ENCODE measurements around the gene TAS2R40.

Gene TAS2R40

DNA sequence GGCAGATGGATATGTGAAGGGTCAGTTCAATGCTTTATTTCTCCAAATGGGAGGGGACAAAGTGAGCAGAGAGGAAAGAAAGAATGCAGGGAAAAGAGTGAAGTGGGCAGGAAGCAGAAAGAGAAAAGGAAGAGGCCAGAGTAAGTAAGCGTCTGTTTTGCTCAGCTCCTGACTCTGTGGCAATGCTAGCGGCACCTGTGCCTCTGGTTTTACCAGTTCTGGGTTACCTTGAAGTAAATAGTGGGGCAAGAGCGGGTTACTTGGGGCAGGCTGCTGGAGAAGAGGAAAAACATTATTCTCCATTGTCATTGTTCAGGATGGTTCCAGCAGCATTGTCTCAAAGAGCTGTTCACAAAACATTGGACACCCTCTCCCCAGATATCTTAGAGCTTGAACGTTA lies 1.9 kb downstream of the TAS2R40 start:
- Histone ChIP-seq H3K27ac (replicated peaks) (no peak overlapping the region; the same call in 1 of the 2 replicates), H3K27me3 (ENCODE audit: insufficient read depth, poor library complexity, severe bottlenecking) (no peaks in the 10 kb centered on the region), H3K4me3 (replicated peaks; ENCODE audit: insufficient read depth, low read length) (no peak overlapping the region)
- TF ChIP-seq CTCF (IDR thresholded peaks at IDR 0.05; ENCODE audit: insufficient read depth, low read length) (no peak), GABPA (IDR thresholded peaks at IDR 0.05; ENCODE audit: low read depth) (no peak), SPI1 (IDR thresholded peaks at IDR 0.05; ENCODE audit: borderline replicate concordance, low read depth) (no peak), POLR2AphosphoS5 (IDR thresholded peaks at IDR 0.05; ENCODE audit: low read depth) (no peak)
- TF ChIP-seq, protein P1, sequence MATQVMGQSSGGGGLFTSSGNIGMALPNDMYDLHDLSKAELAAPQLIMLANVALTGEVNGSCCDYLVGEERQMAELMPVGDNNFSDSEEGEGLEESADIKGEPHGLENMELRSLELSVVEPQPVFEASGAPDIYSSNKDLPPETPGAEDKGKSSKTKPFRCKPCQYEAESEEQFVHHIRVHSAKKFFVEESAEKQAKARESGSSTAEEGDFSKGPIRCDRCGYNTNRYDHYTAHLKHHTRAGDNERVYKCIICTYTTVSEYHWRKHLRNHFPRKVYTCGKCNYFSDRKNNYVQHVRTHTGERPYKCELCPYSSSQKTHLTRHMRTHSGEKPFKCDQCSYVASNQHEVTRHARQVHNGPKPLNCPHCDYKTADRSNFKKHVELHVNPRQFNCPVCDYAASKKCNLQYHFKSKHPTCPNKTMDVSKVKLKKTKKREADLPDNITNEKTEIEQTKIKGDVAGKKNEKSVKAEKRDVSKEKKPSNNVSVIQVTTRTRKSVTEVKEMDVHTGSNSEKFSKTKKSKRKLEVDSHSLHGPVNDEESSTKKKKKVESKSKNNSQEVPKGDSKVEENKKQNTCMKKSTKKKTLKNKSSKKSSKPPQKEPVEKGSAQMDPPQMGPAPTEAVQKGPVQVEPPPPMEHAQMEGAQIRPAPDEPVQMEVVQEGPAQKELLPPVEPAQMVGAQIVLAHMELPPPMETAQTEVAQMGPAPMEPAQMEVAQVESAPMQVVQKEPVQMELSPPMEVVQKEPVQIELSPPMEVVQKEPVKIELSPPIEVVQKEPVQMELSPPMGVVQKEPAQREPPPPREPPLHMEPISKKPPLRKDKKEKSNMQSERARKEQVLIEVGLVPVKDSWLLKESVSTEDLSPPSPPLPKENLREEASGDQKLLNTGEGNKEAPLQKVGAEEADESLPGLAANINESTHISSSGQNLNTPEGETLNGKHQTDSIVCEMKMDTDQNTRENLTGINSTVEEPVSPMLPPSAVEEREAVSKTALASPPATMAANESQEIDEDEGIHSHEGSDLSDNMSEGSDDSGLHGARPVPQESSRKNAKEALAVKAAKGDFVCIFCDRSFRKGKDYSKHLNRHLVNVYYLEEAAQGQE (IDR thresholded peaks at IDR 0.05; ENCODE audit: insufficient replicate concordance, low read depth): no peak
- DNase-seq (ENCODE audit: low read depth in 1 of 2, low spot score in 1 of 2): no peak

DNA sequence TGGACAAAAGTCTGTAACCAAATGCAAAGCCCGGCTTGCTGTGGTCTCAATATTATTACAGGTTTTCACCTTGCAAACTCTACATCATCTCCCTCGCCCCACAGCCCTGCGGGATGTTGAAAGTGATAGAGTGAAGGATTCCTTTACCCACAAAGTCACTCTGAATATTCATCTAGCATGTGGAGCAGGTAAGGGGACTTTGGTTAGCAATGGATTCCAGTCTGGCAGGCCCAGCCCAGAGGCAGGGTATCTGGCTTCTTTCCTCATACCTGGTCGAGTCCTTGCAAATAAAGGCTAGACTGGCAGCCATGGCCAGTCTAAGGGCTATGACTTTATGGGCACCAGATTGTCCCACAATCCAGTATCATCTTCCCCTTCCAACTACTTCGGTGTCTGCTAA lies 3.2 kb downstream of the TAS2R40 start:
- Histone ChIP-seq H3K27me3 (ENCODE audit: insufficient read depth, poor library complexity, severe bottlenecking) (no peaks in the 10 kb centered on the region), H3K4me3 (replicated peaks; ENCODE audit: insufficient read depth, low read length) (no peak overlapping the region), H3K27ac (replicated peaks) (no peak overlapping the region)
- TF ChIP-seq POLR2AphosphoS5 (IDR thresholded peaks at IDR 0.05; ENCODE audit: low read depth): no peak
- TF ChIP-seq GABPA (IDR thresholded peaks at IDR 0.05; ENCODE audit: low read depth): no peak
- no peak for TF ChIP-seq SPI1 (IDR thresholded peaks at IDR 0.05; ENCODE audit: borderline replicate concordance, low read depth)
- TF ChIP-seq, protein P1 (IDR thresholded peaks at IDR 0.05; ENCODE audit: insufficient replicate concordance, low read depth): no peak
- TF ChIP-seq CTCF (IDR thresholded peaks at IDR 0.05; ENCODE audit: insufficient read depth, low read length): no peak
- no peak for DNase-seq (ENCODE audit: low read depth in 1 of 2, low spot score in 1 of 2)

DNA sequence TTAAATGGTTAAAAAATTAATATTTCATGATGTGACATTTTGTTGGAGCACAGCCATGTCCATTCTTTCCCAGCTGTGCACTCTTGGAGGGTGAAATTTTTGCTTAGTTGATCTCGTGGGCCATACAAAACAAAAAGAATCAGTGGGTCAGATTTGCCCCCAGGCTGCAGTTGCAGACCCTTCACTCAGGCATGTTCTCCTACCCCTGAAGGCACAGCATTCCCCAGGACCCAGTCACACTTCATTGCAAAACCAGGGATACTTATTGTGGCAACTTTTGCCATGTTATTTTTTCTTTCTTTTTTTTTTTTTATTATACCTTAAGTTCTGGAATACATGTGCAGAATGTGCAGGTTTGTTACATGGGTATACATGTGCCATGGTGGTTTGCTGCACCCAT lies 6.0 kb downstream of the TAS2R40 start:
- TF ChIP-seq GABPA (IDR thresholded peaks at IDR 0.05; ENCODE audit: low read depth): no peak
- TF ChIP-seq, protein P1 (IDR thresholded peaks at IDR 0.05; ENCODE audit: insufficient replicate concordance, low read depth): no peak
- TF ChIP-seq CTCF (IDR thresholded peaks at IDR 0.05; ENCODE audit: insufficient read depth, low read length): no peak
- no peak for TF ChIP-seq SPI1 (IDR thresholded peaks at IDR 0.05; ENCODE audit: borderline replicate concordance, low read depth)
- TF ChIP-seq POLR2AphosphoS5 (IDR thresholded peaks at IDR 0.05; ENCODE audit: low read depth): no peak
- DNase-seq (ENCODE audit: low read depth in 1 of 2, low spot score in 1 of 2): no peak
- no peak overlapping the region for H3K4me3 ChIP-seq (replicated peaks; ENCODE audit: insufficient read depth, low read length)
- no peak overlapping the region for H3K27ac ChIP-seq (replicated peaks)
- H3K27me3 ChIP-seq (ENCODE audit: insufficient read depth, poor library complexity, severe bottlenecking): no peaks in the 10 kb centered on the region
